Ecto neural progenitor cell (in vitro differentiated cells): Measurements from ENCODE around the gene UCK2.

ENCODE experiments used
- DNase-seq: peaks from one replicate; pipeline ENCODE4 v3.0.0-alpha.2; 2018; ENCODE audit warnings: low spot score

Gene UCK2

DNA sequence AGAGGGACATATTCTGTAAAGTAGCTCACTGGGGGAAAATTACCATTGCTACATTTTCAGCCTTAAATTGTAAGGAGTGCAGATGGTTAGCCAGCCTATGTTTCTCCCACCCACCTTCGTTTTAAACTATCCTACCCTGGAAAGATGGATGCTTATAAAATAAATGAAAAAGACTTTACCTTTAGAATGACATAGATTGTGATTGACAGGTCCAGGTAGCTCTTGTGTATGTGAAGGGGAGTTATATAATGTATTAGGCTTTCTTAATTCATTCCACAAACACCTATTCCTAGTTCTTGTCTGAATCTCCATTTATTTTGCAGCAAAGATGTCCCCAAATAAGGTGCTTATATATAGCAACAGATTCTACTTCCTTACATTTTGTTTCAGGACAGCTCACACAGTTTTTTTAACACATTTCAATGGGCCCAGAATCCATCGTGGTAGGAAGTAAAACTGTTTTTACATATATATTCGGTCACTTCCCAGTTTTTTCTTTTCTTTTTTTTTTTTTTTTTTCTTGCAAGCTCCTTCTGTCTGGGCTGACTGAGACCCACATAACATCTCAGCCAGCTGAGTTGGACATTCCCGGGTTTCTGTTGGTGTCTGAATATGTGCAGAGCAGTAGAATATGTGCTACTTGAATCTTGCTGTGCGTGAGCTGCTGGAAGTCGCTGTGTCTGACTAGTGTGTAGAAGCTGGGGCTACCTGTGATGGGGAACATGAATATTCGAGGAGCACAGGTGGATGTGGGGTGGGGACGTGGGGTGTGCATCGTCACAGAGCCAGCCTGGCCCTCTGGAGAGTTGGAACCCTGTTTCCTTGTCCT lies 27.8 kb downstream of the UCK2 start:
- no peak for DNase-seq

DNA sequence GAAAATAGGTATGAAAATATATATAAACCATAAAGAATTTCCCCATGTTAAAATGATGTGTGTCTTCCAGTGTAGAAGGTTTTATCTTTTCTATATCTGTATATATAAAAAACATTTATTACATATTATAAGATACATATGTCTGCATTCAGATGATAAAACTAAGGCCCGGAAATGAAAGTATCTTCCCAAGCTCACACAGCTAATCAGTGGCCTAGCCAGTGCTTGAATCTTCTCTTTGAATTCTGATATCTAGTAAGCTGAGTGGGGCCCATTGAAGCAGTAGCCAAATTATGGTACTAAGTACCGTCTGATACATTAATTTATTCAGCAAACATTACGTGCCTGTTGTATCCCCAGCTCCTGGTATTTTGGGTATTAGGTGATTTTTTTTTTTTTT lies 28.6 kb downstream of the UCK2 start:
- DNase-seq, result no peak

GRCh38 chr1:165856606-165857005 lies 29.2 kb downstream of the UCK2 start:
- no peak for DNase-seq

DNA sequence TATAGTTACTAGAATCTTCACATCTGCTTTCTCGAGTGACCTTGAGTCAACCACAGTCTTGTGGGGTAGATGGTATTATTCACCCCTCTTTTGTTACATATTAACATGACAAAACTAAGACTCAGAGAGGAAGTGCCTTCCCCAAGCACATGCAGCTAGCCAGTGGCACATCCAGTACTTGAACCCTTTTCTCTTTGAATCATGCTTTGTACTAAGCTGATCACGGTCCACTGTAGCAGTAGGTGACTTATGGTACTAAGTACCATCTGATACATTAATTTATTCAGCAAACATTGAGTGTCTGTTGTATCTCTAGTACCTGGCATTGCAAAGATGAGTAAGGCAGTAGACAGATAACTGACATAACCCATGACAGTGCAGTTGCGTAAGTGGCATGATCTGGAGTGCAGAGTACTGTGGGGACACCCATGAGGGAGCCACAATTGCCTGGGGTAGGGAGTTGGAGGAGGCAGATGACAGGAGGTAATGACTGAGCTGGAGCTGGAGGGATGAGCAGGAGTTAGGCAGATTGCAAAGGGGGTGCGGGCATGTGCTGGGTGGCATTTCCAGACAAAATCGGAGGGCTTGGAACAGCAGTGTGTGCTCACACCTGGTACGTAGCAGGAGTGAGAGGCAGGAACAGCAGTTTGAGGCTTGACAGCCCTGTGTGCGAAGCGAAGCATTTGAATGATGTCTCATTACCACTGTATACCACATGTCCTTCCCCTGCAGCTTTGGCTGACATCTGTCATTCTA lies 29.8 kb downstream of the UCK2 start:
- DNase-seq, result no peak

DNA sequence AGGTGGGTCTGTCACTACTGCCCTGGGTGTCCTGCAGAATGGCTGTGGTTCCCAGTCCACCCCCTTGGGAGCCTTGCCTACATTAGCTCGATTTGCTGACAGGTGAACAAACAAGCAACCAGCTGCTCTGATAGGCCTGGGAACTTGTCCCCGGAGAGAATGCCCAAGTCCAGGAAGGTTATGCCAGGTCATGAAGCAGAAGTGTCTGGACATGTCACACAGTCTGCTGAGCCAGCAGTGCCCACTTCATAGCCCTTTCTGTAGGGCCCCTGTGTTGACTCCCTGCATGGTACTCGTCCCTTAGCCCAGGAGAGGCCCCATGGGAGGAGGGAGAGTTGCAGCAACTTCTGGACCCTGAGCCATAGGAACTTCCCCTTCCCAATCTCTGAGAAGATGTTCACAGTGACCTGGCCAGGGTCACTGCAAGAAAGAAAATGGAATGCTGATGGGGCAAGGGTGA lies 31.0 kb downstream of the UCK2 start:
- no peak for DNase-seq

- no peak for DNase-seq
These were observed 31.8 kb downstream of the UCK2 start for GRCh38 chr1:165858967-165859845.

GRCh38 chr1:165860065-165860464 lies 32.7 kb downstream of the UCK2 start:
- no peak for DNase-seq

DNA sequence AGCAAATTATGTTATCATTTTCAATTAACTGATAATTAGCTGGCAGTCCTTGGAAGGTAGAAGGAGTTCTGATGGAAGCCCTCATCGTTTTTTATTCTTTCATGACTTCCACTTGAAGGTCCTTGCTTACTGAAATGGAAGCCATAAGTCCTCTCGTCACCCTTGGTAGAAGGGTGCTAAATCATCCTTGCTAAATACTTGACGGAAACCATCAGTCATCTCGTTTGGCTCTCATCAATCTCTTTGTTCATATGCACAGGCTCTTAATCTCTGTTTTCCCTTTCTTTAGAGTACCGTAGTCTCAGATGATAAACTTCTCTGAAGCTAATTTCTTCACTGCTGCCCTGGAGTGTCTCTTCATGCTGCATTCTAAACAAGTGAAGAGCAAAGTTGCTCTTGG lies 34.5 kb downstream of the UCK2 start:
- no peak for DNase-seq

- DNase-seq, result no peak
These were observed 35.0 kb downstream of the UCK2 start for GRCh38 chr1:165862448-165862847.

DNA sequence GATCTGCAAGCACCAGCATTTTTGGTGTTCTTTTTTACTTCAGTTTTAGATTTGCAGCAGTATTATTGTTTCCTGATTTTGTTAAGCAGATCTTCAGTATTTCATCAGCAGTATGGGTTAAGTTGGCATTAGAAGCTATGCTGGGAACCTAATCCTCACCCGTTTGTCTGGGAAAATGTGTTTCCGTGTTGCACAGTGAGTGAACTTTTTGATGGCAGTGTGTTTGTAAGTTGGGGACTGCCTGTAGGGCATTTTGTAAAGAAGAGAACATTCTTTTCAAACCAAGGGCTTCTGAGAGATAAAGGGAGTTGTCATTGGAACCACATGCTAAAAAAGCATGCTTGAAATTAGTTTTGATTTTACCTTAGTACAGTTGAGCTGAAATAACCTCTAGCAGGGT lies 35.9 kb downstream of the UCK2 start:
- no peak for DNase-seq

DNA sequence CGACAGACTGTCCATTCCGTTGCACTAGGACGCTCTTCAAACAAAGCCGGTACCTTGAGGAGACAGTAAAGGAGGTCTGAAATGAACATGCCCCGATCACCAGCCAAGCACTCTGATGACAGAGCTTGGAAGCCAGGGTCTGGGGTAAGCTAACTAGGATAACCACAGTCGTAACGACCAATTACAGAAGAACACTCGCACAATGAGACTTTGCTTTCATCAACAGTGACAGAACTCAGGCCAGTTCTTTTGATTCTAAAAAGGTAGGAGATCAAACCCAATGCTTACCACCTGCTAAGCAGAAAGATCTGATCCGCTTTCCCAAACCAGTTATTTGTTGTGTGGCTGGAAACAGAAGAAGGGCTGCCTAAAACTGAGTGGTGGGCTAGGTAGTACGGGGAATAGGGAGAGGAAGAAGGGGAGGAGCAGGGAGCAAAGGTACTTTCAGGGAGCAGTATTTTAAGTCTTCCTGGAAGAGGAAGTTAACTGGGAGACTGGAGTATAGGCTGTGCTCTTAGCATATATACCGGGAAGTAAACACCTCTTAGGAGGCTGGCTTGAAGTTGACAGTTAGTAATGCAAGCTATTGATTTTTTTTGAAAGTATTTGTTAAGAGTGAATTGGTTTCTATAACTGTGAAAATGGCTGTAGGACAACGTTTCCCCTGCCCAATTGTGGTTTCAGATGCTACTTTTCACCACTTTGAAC lies 38.4 kb downstream of the UCK2 start:
- no peak for DNase-seq

DNA sequence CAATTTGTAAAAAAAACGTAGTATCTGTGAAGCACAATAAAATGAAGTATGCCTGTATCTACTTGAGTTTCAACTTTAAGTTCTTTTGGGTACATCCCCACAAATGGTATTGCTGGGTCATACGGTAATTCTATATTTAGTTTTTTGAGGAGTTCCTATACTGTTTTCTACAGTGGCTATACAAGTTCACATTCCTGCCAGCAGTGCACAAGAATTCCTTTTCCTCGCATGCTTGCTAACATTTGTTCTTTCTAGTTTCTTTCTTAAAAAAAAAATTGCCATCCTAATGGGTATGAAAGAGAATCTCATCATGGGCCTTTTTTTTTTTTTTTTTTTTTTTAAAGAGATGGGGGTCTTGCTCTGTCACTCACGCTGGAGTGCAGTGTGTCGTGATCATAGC lies 41.9 kb downstream of the UCK2 start:
- DNase-seq, result no peak

DNA sequence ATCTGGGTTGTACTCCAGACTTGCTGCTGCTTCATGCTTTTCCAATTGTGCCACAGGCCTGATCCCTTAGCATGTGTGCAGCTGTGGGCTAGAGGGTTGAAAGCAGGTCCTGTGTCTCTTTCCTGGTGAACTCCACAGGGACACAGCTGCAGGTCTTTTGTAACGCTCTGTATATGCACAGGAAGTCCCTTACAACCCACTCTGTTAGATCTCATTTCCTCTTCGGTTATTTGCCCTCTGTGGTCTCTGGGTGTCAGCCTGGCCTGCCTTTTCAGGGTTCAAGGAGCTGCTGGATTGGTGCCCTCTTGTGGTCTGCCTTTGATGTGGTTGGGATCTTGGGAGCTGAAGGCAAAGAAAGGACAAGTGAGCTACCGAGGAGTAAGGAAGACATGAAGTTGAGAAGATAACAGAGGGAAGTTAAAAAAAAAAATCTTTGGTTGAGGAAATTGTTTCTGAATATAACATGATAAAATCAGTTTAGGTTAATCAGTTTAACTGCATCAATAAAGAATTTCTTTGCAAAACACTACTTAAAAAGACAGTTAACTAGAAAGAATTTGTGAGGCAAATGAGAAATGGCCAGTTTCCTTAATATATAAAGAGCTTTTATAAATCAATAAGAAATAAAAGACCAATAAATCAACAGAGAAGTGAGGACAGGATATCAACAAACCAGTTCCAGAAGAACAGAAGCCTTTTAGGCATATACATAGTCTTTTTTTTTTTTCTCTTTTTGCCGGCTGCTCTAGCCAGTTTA lies 44.1 kb downstream of the UCK2 start:
- peak; percentile 52 for DNase-seq

DNA sequence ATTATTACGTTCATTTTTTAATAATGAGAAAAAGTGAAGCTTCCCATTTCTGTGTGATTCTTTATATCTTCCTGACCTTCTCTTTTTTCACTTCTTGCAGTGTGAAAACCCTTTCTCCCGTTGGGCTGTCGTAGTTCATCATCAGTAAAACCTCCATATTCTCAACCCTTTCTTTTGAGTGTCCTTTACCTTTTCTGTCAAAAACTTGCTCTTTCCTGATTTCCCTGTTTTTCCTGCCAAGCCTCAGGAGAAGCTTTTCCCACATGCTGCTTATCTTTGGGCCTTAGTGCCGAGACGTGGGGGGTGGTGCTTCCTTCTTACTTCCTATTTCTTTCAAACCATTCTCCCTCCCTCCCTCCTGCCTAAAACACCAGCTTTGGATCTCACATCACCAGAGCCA lies 46.1 kb downstream of the UCK2 start:
- DNase-seq, result no peak

DNA sequence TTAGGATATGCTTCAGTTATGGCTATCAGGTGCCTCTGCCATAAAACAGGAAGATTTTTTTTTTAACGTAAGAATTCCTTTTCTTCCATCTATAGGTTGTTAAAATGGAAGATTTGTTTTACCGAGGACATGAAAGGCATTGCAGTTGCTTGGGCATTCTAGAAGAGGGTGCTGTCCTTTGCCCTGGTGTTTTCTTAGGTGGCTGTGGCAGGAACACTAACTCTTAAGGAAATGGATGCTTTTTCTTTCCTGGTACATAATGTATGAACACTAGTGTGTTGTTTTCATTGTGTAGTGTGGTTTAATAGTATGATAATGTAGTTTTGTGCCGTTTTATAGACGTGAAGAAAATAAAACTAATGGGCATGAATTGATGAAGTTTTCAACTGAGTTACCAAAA lies 47.2 kb downstream of the UCK2 start:
- no peak for DNase-seq

DNA sequence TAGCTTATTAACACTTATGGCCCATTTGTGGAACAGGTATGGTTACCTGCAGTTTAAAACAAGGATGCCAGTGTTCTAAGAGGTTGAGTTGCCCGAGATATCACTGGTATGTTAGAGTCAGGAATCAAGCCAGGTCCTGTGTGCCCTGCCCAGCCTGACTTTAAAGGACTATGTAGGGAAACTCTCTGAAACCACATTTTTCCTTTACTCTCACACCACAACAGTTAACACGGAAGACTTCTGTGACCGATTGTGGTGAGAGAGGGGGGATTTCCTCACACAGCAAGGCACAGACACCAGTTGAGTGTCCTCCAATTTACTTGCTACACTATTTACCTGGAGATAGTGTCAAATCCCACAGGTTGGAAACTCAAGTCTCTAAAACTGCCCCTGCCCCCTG lies 47.8 kb downstream of the UCK2 start:
- DNase-seq, result no peak

- DNase-seq, result no peak
These were observed 48.2 kb downstream of the UCK2 start for GRCh38 chr1:165875604-165876003.

- DNase-seq, result no peak
These were observed 48.7 kb downstream of the UCK2 start for GRCh38 chr1:165876121-165876520.

- DNase-seq, result no peak
These were observed 50.0 kb downstream of the UCK2 start for GRCh38 chr1:165877411-165877810.

DNA sequence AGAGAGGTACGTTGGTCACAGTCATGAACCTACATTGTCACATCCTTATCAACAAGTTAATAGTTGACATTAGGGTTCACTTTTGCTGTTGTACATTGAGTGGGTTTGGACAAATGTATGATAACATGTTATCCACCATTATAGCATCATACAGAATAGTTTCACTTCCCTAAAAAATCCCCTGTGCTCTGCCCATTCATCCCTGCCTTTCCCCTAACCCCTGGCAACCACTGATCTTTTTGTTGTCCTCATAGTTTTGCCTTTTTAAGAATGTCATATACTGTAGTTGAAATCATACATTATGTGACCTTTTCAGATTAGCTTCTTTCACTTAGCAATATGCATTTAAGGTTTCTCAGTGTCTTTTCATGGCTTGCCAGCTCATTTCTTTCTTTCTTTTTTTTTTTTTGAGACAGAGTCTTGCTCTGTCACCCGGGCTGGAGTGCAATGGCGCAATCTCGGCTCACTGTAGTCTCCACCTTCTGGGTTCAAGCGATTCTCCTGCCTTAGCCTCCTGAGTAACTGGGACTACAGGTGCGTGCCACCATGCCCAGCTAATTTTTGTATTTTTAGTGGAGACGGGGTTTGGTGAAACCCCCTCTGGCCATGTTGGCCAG lies 50.6 kb downstream of the UCK2 start:
- DNase-seq, result no peak

- DNase-seq, result no peak
These were observed 52.5 kb downstream of the UCK2 start for GRCh38 chr1:165879946-165880345.
